Esophagus squamous epithelium (tissue), 5 donors: ENCODE results near the gene PRDM5. TPM values are rescaled to one million over a fixed set of nuclear protein-coding genes. Genes with fewer than 3 reads are reported as not detected.

Experiments
- DNase-seq: peaks from one replicate; lab custom pipeline; 2025; lab: John Stamatoyannopoulos, UW
- H3K27ac ChIP-seq, 4 donors: fragments of 200-600 bp; sonication (generic); one replicate each; pipeline ENCODE4 v1.5.1; 2016 to 2019; ENCODE audit warnings: mild to moderate bottlenecking in 1 of 4
- H3K27me3 ChIP-seq, 4 donors: fragments of 200-600 bp; sonication (generic); 1 replicate in 3 of 4; 2 replicates in 1 of 4; pipeline versions ENCODE4 v1.5.1 to v1.6.0; 2017 to 2021; ENCODE audit warnings: antibody characterized with exemption in 1 of 4
- H3K36me3 ChIP-seq, 3 donors: fragments of 200-600 bp; sonication (generic); one replicate each; pipeline ENCODE4 v1.5.1; 2016 to 2019
- H3K4me1 ChIP-seq, 3 donors: fragments of 200-600 bp; sonication (generic); one replicate each; pipeline ENCODE4 v1.5.1; 2017 to 2019
- H3K4me3 ChIP-seq, 4 donors: fragments of 200-600 bp; sonication (generic); 1 replicate in 3 of 4; 2 replicates in 1 of 4; pipeline ENCODE4 v1.5.1; 2016 to 2019; ENCODE audit warnings: mild to moderate bottlenecking in 2 of 4, moderate library complexity in 1 of 4
- H3K9me3 ChIP-seq, 3 donors: fragments of 200-600 bp; sonication (generic); one replicate each; pipeline ENCODE4 v1.5.1; 2016 to 2019
- CTCF ChIP-seq, 6 experiments: fragments of 450-650 bp in 4 of 6; fragments of 200-600 bp in 2 of 6; sonication (generic) in 2 of 6; IDR thresholded peaks; one replicate each; pipeline ENCODE4 v1.5.1; 2016 to 2019; ENCODE audit warnings: antibody characterized with exemption in 6 of 6, mild to moderate bottlenecking in 4 of 6, moderate library complexity in 4 of 6
- POLR2A ChIP-seq, 4 donors: fragments of 450-650 bp; IDR thresholded peaks; one replicate each; pipeline ENCODE4 v1.6.1; 2017; ENCODE audit warnings: antibody characterized with exemption in 4 of 4, mild to moderate bottlenecking in 4 of 4, moderate library complexity in 3 of 4
- WGBS, 2 donors: methylation state at CpG; one replicate each; pipeline ENCODE4 v1.1.5; 2018; 5-methylcytosine and 5-hydroxymethylcytosine counted together
- intact Hi-C: fragments of 100-400 bp; cut with DNase I; formaldehyde crosslinking; loops from one replicate; pipeline ENCODE4 v1.15.0; 2022
- total RNA-seq, 4 donors: library from RNA; depleted of rRNA; stranded (reverse); fragments of >200 nt; gene quantifications; one replicate each; pipeline ENCODE4 v1.1.0, GENCODE V29; 2016
- donor health status: DM: yes; HTN: yes; CAD: no.

PRDM5 gene
- total RNA-seq, 4 donors from 2014 or later: 3.3 to 16.8 (median 6.2) TPM

- no peak for DNase-seq
- H3K9me3 ChIP-seq: no peaks in the 10 kb centered on the region
- intact Hi-C loops: no loop called here
Observed at GRCh38 chr4:120771907-120772306, 150.6 kb downstream of the PRDM5 start.

GRCh38 chr4:120770897-120771296, 151.6 kb downstream of the PRDM5 start:
- intact Hi-C loops: no loop called here
- Histone ChIP-seq H3K9me3 (no peaks in the 10 kb centered on the region), H3K27ac (no peak overlapping the region), H3K4me3 (no peak overlapping the region), H3K4me1 (no peaks in the 10 kb centered on the region), H3K36me3 (no peaks in the 10 kb centered on the region), H3K27me3 (no peaks in the 10 kb centered on the region)
- DNase-seq: no peak
- TF ChIP-seq POLR2A (IDR thresholded peaks at IDR 0.05) (no peak), CTCF (IDR thresholded peaks at IDR 0.05) (no peak)
- 100% methylated on average over 1 of the region's 1 CpG for WGBS, 2 donors

More at GRCh38 chr4:120771907-120772306, 150.6 kb downstream of the PRDM5 start:
- Histone ChIP-seq H3K27ac (no peak overlapping the region), H3K4me1 (no peaks in the 10 kb centered on the region), H3K4me3 (no peak overlapping the region), H3K27me3 (no peaks in the 10 kb centered on the region), H3K36me3 (no peaks in the 10 kb centered on the region)
- no peak for TF ChIP-seq CTCF (IDR thresholded peaks at IDR 0.05)
- no peak for TF ChIP-seq POLR2A (IDR thresholded peaks at IDR 0.05)
- 75 to 97% methylated on average over 2 of the region's 2 CpGs for WGBS, 2 donors

- no peak overlapping the region for H3K4me3 ChIP-seq
- intact Hi-C loops: no loop called here
- no peak overlapping the region for H3K27ac ChIP-seq
- no peaks in the 10 kb centered on the region for H3K27me3 ChIP-seq
- no peaks in the 10 kb centered on the region for H3K9me3 ChIP-seq
- H3K4me1 ChIP-seq: no peaks in the 10 kb centered on the region
- DNase-seq: no peak
- H3K36me3 ChIP-seq: no peaks in the 10 kb centered on the region
- 29 to 59% methylated on average over 4 of the region's 4 CpGs for WGBS, 2 donors
- no peak for TF ChIP-seq CTCF (IDR thresholded peaks at IDR 0.05)
- no peak for TF ChIP-seq POLR2A (IDR thresholded peaks at IDR 0.05)
Observed at GRCh38 chr4:120769227-120769626, 153.3 kb downstream of the PRDM5 start.

GRCh38 chr4:120765260-120765680, 157.3 kb downstream of the PRDM5 start:
- WGBS, 2 donors: 81 to 92% methylated on average over 4 of the region's 4 CpGs
- intact Hi-C loops: no loop called here
- DNase-seq: no peak

GRCh38 chr4:120763650-120764049, 158.9 kb downstream of the PRDM5 start:
- H3K4me3 ChIP-seq: no peak overlapping the region
- TF ChIP-seq POLR2A (IDR thresholded peaks at IDR 0.05): no peak
- no peak for TF ChIP-seq CTCF (IDR thresholded peaks at IDR 0.05)
- H3K4me1 ChIP-seq: no peaks in the 10 kb centered on the region
- no peaks in the 10 kb centered on the region for H3K27me3 ChIP-seq
- H3K27ac ChIP-seq: no peak overlapping the region
- 72 to 83% methylated on average over 3 of the region's 3 CpGs for WGBS, 2 donors
- intact Hi-C loops: no loop called here
- no peak for DNase-seq
- no peaks in the 10 kb centered on the region for H3K9me3 ChIP-seq
- H3K36me3 ChIP-seq: no peaks in the 10 kb centered on the region

More at GRCh38 chr4:120765260-120765680, 157.3 kb downstream of the PRDM5 start:
- H3K9me3 ChIP-seq: no peaks in the 10 kb centered on the region
- H3K4me3 ChIP-seq: no peak overlapping the region
- H3K27me3 ChIP-seq: no peaks in the 10 kb centered on the region
- no peaks in the 10 kb centered on the region for H3K4me1 ChIP-seq
- TF ChIP-seq CTCF (IDR thresholded peaks at IDR 0.05) (no peak), POLR2A (IDR thresholded peaks at IDR 0.05) (no peak)
- H3K27ac ChIP-seq: no peak overlapping the region
- no peaks in the 10 kb centered on the region for H3K36me3 ChIP-seq
